ENCODE results near the gene GALNT14.
A peak's percentile ranks its signal among the peaks of the same experiment; 100 is the strongest.

The GALNT14 gene

DNA sequence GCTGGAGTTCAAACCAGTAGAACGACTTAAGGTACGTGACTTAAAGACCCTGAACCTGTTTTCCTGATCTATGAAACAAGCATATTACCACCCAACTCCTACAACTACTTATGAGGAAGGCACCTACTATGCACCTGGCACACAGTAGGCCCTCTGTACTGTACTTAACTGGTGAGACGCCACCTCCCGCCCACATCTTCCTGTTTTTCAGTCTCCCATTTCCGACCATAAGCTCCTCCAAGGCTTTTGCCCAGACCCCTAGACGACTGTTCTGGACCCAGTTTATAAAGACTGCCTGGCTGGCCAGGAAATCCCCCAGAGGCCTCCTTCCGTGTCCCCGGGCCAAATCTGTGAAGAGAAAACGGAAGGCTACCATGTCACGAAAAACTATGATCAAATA lies 1.5 kb downstream of the GALNT14 start:
- no peak overlapping the region for H2BK120ac ChIP-seq (ENCODE audit: low read depth, low read length)
- H2AK5ac ChIP-seq (ENCODE audit: low read length, severe bottlenecking) = peak overlapping the region; percentile 65
- H2BK5ac ChIP-seq (ENCODE audit: low read depth, low read length, poor library complexity, severe bottlenecking) = no peak overlapping the region
- no peak overlapping the region for H2AFZ ChIP-seq (ENCODE audit: low read depth, low read length)
- H3K4me2 ChIP-seq (ENCODE audit: low read length, poor library complexity, severe bottlenecking) = peak overlapping the region; percentile 96
- 79% methylated on average over 10 of the region's 10 CpGs for WGBS
- no peak for DNase-seq
- no peak overlapping the region for H3K23ac ChIP-seq (ENCODE audit: low read length in 2 of 2)
- H3K4me3 ChIP-seq (ENCODE audit: insufficient read depth in 1 of 2, low read depth in 1 of 2, low read length in 2 of 2) = peak overlapping the region in 1 of 2 experiments; percentile 45
- H2BK12ac ChIP-seq (ENCODE audit: low read length in 2 of 2) = no peak overlapping the region
- peaks cover 24% of the 10 kb centered on the region for H3K4me1 ChIP-seq (ENCODE audit: control insufficient read depth, insufficient read depth, low read depth, low read length)
- peak overlapping the region; percentile 36 for H3K27ac ChIP-seq (ENCODE audit: low read length, poor library complexity, severe bottlenecking)
- peaks cover 3 to 62% of the 10 kb centered on the region in 2 experiments for H3K27me3 ChIP-seq (ENCODE audit: control insufficient read depth in 1 of 2, insufficient read depth in 1 of 2, low read length in 2 of 2)
- no peak overlapping the region for H3K9ac ChIP-seq (ENCODE audit: low read length)
- no peak overlapping the region for H4K91ac ChIP-seq (ENCODE audit: low read length)
- H4K8ac ChIP-seq (ENCODE audit: low read length) = no peak overlapping the region
- H2BK15ac ChIP-seq (ENCODE audit: low read depth, poor library complexity, severe bottlenecking) = no peak overlapping the region
- peaks cover 25% of the 10 kb centered on the region for H3K79me1 ChIP-seq (replicated peaks; ENCODE audit: low read length, poor library complexity, severe bottlenecking)
- H3K4ac ChIP-seq (ENCODE audit: low read depth in 1 of 2, low read length in 2 of 2) = no peak overlapping the region
- H3K18ac ChIP-seq (ENCODE audit: low read depth in 1 of 2, low read length in 2 of 2) = no peak overlapping the region
- no peak overlapping the region for H3K14ac ChIP-seq (ENCODE audit: low read length in 2 of 2)
- no peaks in the 10 kb centered on the region for H3K9me3 ChIP-seq (ENCODE audit: control insufficient read depth, low read length)
- H3K36me3 ChIP-seq (ENCODE audit: control insufficient read depth in 1 of 2, insufficient read depth in 2 of 2, low read depth in 1 of 2, low read length in 2 of 2) = no peaks in the 10 kb centered on the region

DNA sequence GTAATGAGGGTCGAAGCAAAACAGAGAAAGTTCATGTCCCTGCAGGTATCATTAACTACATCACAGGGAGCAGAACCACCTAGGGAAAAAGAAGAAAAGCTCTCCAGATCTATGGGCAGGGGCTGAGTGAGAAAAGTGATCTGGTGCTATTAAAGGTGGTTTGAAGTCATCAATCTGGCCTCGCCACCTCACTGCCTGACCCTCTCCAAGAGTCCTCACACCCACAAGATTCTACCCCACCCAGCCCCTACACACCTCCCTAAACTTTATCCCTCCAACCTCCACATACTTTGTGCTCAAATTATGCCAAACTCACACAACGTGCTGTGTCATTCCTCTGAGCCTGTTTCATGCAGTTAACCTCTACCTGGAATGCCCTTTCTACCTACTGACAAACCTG lies 2.2 kb downstream of the GALNT14 start:
- no peak overlapping the region for H3K18ac ChIP-seq (ENCODE audit: low read depth in 1 of 2, low read length in 2 of 2)
- H4K91ac ChIP-seq (ENCODE audit: low read length) = no peak overlapping the region
- peaks cover 3 to 57% of the 10 kb centered on the region in 2 experiments for H3K27me3 ChIP-seq (ENCODE audit: control insufficient read depth in 1 of 2, insufficient read depth in 1 of 2, low read length in 2 of 2)
- H3K36me3 ChIP-seq (ENCODE audit: control insufficient read depth in 1 of 2, insufficient read depth in 2 of 2, low read depth in 1 of 2, low read length in 2 of 2) = no peaks in the 10 kb centered on the region
- no peak overlapping the region for H3K4me3 ChIP-seq (ENCODE audit: insufficient read depth in 1 of 2, low read depth in 1 of 2, low read length in 2 of 2)
- no peak overlapping the region for H3K23ac ChIP-seq (ENCODE audit: low read length in 2 of 2)
- H2BK120ac ChIP-seq (ENCODE audit: low read depth, low read length) = no peak overlapping the region
- no peak overlapping the region for H3K9ac ChIP-seq (ENCODE audit: low read length)
- H2AK5ac ChIP-seq (ENCODE audit: low read length, severe bottlenecking) = peak overlapping the region; percentile 14
- no peak overlapping the region for H3K14ac ChIP-seq (ENCODE audit: low read length in 2 of 2)
- no peak overlapping the region for H3K27ac ChIP-seq (ENCODE audit: low read length, poor library complexity, severe bottlenecking)
- H2BK12ac ChIP-seq (ENCODE audit: low read length in 2 of 2) = no peak overlapping the region
- no peak overlapping the region for H2BK5ac ChIP-seq (ENCODE audit: low read depth, low read length, poor library complexity, severe bottlenecking)
- DNase-seq = no peak
- H3K9me3 ChIP-seq (ENCODE audit: control insufficient read depth, low read length) = no peaks in the 10 kb centered on the region
- H3K4me1 ChIP-seq (ENCODE audit: control insufficient read depth, insufficient read depth, low read depth, low read length) = peaks cover 30% of the 10 kb centered on the region
- no peak overlapping the region for H2AFZ ChIP-seq (ENCODE audit: low read depth, low read length)
- WGBS = 87% methylated on average over 3 of the region's 3 CpGs
- H4K8ac ChIP-seq (ENCODE audit: low read length) = no peak overlapping the region
- H2BK15ac ChIP-seq (ENCODE audit: low read depth, poor library complexity, severe bottlenecking) = no peak overlapping the region
- no peak overlapping the region for H3K4ac ChIP-seq (ENCODE audit: low read depth in 1 of 2, low read length in 2 of 2)
- peak overlapping the region; percentile 96 for H3K4me2 ChIP-seq (ENCODE audit: low read length, poor library complexity, severe bottlenecking)
- H3K79me1 ChIP-seq (replicated peaks; ENCODE audit: low read length, poor library complexity, severe bottlenecking) = peaks cover 31% of the 10 kb centered on the region

DNA sequence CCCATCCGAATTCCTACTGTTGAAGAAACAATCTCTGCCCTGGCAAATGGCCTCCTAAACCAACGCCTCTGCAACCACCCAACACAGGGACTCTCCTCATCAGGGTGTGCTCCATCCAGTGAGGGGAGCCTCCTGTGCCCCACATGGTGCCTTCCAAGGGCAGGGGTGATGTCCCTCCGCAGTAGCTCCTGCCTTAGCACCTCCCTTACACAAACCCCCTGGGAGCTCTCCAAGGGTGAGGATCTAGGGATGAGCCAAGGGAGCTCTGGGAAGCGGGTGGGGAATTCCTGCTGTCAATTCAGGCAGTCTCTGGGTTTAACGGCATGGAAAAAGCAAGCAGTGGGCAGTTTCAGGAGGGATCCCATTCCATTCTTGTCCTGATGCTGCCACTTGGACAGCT lies 3.8 kb downstream of the GALNT14 start:
- Histone ChIP-seq H3K4ac (ENCODE audit: low read depth in 1 of 2, low read length in 2 of 2) (no peak overlapping the region), H2BK12ac (ENCODE audit: low read length in 2 of 2) (no peak overlapping the region), H2AK5ac (ENCODE audit: low read length, severe bottlenecking) (peak overlapping the region; percentile 53), H3K14ac (ENCODE audit: low read length in 2 of 2) (no peak overlapping the region), H3K18ac (ENCODE audit: low read depth in 1 of 2, low read length in 2 of 2) (no peak overlapping the region), H4K91ac (ENCODE audit: low read length) (no peak overlapping the region), H3K79me1 (replicated peaks; ENCODE audit: low read length, poor library complexity, severe bottlenecking) (peaks cover 36% of the 10 kb centered on the region), H3K9me3 (ENCODE audit: control insufficient read depth, low read length) (no peaks in the 10 kb centered on the region), H2AFZ (ENCODE audit: low read depth, low read length) (no peak overlapping the region), H2BK5ac (ENCODE audit: low read depth, low read length, poor library complexity, severe bottlenecking) (no peak overlapping the region), H3K23ac (ENCODE audit: low read length in 2 of 2) (no peak overlapping the region), H2BK15ac (ENCODE audit: low read depth, poor library complexity, severe bottlenecking) (peak overlapping the region; percentile 61), H2BK120ac (ENCODE audit: low read depth, low read length) (no peak overlapping the region), H3K4me2 (ENCODE audit: low read length, poor library complexity, severe bottlenecking) (peak overlapping the region; percentile 50), H3K4me1 (ENCODE audit: control insufficient read depth, insufficient read depth, low read depth, low read length) (peaks cover 36% of the 10 kb centered on the region), H4K8ac (ENCODE audit: low read length) (no peak overlapping the region), H3K4me3 (ENCODE audit: insufficient read depth in 1 of 2, low read depth in 1 of 2, low read length in 2 of 2) (no peak overlapping the region), H3K27ac (ENCODE audit: low read length, poor library complexity, severe bottlenecking) (no peak overlapping the region), H3K36me3 (ENCODE audit: control insufficient read depth in 1 of 2, insufficient read depth in 2 of 2, low read depth in 1 of 2, low read length in 2 of 2) (no peaks in the 10 kb centered on the region), H3K9ac (ENCODE audit: low read length) (no peak overlapping the region), H3K27me3 (ENCODE audit: control insufficient read depth in 1 of 2, insufficient read depth in 1 of 2, low read length in 2 of 2) (peaks cover 0 to 60% of the 10 kb centered on the region in 2 experiments)
- WGBS = 79% methylated on average over 5 of the region's 5 CpGs
- no peak for DNase-seq

DNA sequence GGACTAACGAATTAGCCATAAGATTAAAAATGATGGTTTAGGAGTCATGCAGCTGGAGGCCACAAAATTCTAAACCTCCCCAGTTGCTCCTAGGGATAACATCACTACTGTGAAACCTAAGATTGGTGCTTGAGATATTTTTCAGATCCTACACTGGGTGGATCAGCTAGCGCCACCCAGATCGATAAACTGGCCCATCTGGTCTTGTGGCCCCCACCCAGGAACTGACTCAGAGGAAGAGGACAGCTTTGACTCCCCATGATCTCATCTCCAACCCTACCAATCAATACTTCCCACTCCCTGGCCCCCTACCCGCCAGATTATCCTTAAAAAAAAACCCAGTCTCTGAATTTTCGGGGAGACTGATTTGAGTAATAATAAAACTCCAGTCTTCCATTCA lies 5.5 kb downstream of the GALNT14 start:
- Histone ChIP-seq H3K23ac (ENCODE audit: low read length in 2 of 2) (no peak overlapping the region), H2AK5ac (ENCODE audit: low read length, severe bottlenecking) (no peak overlapping the region), H3K9me3 (ENCODE audit: control insufficient read depth, low read length) (no peaks in the 10 kb centered on the region), H2BK120ac (ENCODE audit: low read depth, low read length) (no peak overlapping the region), H4K8ac (ENCODE audit: low read length) (no peak overlapping the region), H3K27me3 (ENCODE audit: control insufficient read depth in 1 of 2, insufficient read depth in 1 of 2, low read length in 2 of 2) (peaks cover 0 to 55% of the 10 kb centered on the region in 2 experiments), H3K4me2 (ENCODE audit: low read length, poor library complexity, severe bottlenecking) (no peak overlapping the region), H3K4ac (ENCODE audit: low read depth in 1 of 2, low read length in 2 of 2) (no peak overlapping the region), H3K9ac (ENCODE audit: low read length) (no peak overlapping the region), H2AFZ (ENCODE audit: low read depth, low read length) (no peak overlapping the region), H4K91ac (ENCODE audit: low read length) (no peak overlapping the region), H3K14ac (ENCODE audit: low read length in 2 of 2) (no peak overlapping the region), H3K18ac (ENCODE audit: low read depth in 1 of 2, low read length in 2 of 2) (no peak overlapping the region), H3K27ac (ENCODE audit: low read length, poor library complexity, severe bottlenecking) (no peak overlapping the region), H3K4me3 (ENCODE audit: insufficient read depth in 1 of 2, low read depth in 1 of 2, low read length in 2 of 2) (no peak overlapping the region), H3K4me1 (ENCODE audit: control insufficient read depth, insufficient read depth, low read depth, low read length) (peaks cover 40% of the 10 kb centered on the region), H2BK15ac (ENCODE audit: low read depth, poor library complexity, severe bottlenecking) (no peak overlapping the region), H3K79me1 (replicated peaks; ENCODE audit: low read length, poor library complexity, severe bottlenecking) (peaks cover 48% of the 10 kb centered on the region), H2BK12ac (ENCODE audit: low read length in 2 of 2) (no peak overlapping the region), H2BK5ac (ENCODE audit: low read depth, low read length, poor library complexity, severe bottlenecking) (no peak overlapping the region), H3K36me3 (ENCODE audit: control insufficient read depth in 1 of 2, insufficient read depth in 2 of 2, low read depth in 1 of 2, low read length in 2 of 2) (peaks cover 0 to 3% of the 10 kb centered on the region in 2 experiments)
- WGBS = 92% methylated on average over 5 of the region's 5 CpGs
- DNase-seq = no peak

Data from mesenchymal stem cell (in vitro differentiated cells and primary cell).